Peyer's patch (tissue), 4 donors: ENCODE results near the gene HOXA6. TPM values are rescaled to one million over a fixed set of nuclear protein-coding genes. Genes with fewer than 3 reads are reported as not detected.

Experiments used
- DNase-seq, 3 donors: peaks; one replicate each; pipeline ENCODE4 v3.0.0-alpha.2; 2017 to 2019
- H3K27ac ChIP-seq, 4 donors: fragments of 200-600 bp; sonication (generic); one replicate each; pipeline ENCODE4 v1.5.1; 2016 to 2019
- H3K27me3 ChIP-seq, 2 donors: fragments of 200-600 bp; sonication (generic); one replicate each; pipeline ENCODE4 v1.5.1; 2019
- H3K36me3 ChIP-seq, 3 donors: fragments of 200-600 bp; sonication (generic); one replicate each; pipeline ENCODE4 v1.5.1; 2016 to 2019
- H3K4me1 ChIP-seq, 4 donors: fragments of 200-600 bp; sonication (generic); one replicate each; pipeline ENCODE4 v1.5.1; 2016 to 2019
- H3K4me3 ChIP-seq, 4 donors: fragments of 200-600 bp; sonication (generic); 1 replicate in 3 of 4; 2 replicates in 1 of 4; pipeline ENCODE4 v1.5.1; 2016 to 2019; ENCODE audit warnings: mild to moderate bottlenecking in 1 of 4
- H3K9me3 ChIP-seq, 4 donors: fragments of 200-600 bp; sonication (generic); one replicate each; pipeline ENCODE4 v1.5.1; 2016 to 2019; ENCODE audit warnings: mild to moderate bottlenecking in 1 of 4
- CTCF ChIP-seq, 6 experiments: fragments of 450-650 bp in 4 of 6; fragments of 200-600 bp in 2 of 6; sonication (generic) in 1 of 6; IDR thresholded peaks; one replicate each; pipeline ENCODE4 v1.5.1; 2017 to 2019; ENCODE audit warnings: antibody characterized with exemption in 6 of 6, mild to moderate bottlenecking in 3 of 6, moderate library complexity in 1 of 6
- POLR2A ChIP-seq, 2 donors: fragments of 450-650 bp; IDR thresholded peaks; one replicate each; pipeline ENCODE4 v1.5.1; 2017; ENCODE audit warnings: antibody characterized with exemption in 2 of 2, mild to moderate bottlenecking in 2 of 2, moderate library complexity in 2 of 2
- total RNA-seq, 4 donors: library from RNA; depleted of rRNA; stranded (reverse); fragments of >200 nt; gene quantifications; one replicate each; pipeline ENCODE4 v1.1.0, GENCODE V29; 2016

HOXA6 gene
- total RNA-seq, 4 donors from 2014 or later = 18.7 to 45.0 (median 30.7) TPM

GRCh38 chr7:27114881-27115220, 32.7 kb downstream of the HOXA6 start:
- no peak for DNase-seq
- TF ChIP-seq CTCF (IDR thresholded peaks at IDR 0.05) = no peak
- TF ChIP-seq POLR2A (IDR thresholded peaks at IDR 0.05) = no peak
- Histone ChIP-seq H3K27me3 (no peaks in the 10 kb centered on the region), H3K36me3 (no peaks in the 10 kb centered on the region), H3K27ac (peak overlapping the region; percentile 51 to 93 (median 85)), H3K4me1 (peaks cover 0 to 73% (median 0%) of the 10 kb centered on the region in 4 donors), H3K9me3 (no peaks in the 10 kb centered on the region), H3K4me3 (peak overlapping the region in 3 of 4 donors; percentile 19 to 60 (median 54))

- H3K9me3 ChIP-seq = no peaks in the 10 kb centered on the region
- DNase-seq = peak in 1 of 3 donors; percentile 69
- H3K36me3 ChIP-seq = no peaks in the 10 kb centered on the region
- peaks cover 0 to 73% (median 0%) of the 10 kb centered on the region in 4 donors for H3K4me1 ChIP-seq
- peak overlapping the region; percentile 73 to 95 (median 84) for H3K27ac ChIP-seq
- H3K4me3 ChIP-seq = peak overlapping the region; percentile 29 to 70 (median 46)
- no peak for TF ChIP-seq POLR2A (IDR thresholded peaks at IDR 0.05)
- no peak for TF ChIP-seq CTCF (IDR thresholded peaks at IDR 0.05)
- no peaks in the 10 kb centered on the region for H3K27me3 ChIP-seq
Measured at GRCh38 chr7:27113991-27114769, 33.4 kb downstream of the HOXA6 start.

DNA sequence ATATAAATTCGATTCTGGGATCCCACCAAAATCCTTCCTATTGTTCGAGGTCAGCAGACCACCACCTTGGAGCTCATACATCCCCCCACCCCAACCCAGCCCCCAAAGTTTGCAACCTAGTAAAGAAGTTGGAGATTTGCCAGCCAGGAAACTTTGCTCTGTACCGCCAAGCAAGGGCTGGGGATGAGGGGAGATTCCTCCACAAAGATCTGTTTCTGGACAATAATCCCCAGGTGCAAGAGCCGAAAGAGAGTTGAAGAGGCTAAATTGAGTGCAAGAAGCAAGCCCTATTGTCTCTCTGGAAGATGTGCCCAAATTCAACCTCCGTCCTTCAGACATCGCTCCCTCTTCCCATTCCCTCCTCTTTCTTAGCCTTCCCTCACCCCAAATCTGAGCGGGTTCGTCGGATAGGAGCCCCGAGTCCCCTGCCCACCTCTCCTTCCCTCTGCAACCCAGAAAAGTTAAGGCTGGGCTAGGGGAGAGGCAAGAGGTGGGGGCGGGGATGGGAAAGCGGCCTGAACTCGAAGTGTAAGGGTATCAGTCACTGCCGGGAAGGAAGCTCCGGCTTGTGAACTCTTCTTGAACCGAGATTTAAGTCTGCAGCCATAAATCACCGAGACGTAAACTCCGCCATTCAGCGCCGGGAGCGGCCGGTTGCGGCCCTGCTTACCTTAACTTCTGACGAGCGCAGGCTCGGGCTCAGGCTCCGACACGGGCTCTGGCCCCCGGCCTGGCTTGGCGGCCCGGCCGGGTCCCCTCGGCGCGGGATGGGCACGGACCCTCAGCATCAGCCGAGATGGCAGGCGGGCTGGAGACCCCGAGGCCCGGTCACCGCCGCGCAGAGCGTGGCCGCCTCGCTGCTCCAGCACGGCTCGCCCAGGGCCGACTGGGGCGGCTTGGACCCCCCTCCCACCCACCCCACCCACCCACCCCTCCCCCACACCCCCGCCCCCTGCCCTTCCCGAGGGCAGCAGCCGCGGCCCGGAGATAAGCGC, 34.3 kb downstream of the HOXA6 start:
- Histone ChIP-seq H3K27me3 (no peaks in the 10 kb centered on the region), H3K27ac (peak overlapping the region; percentile 73 to 95 (median 84)), H3K4me1 (peaks cover 0 to 70% (median 0%) of the 10 kb centered on the region in 4 donors), H3K9me3 (no peaks in the 10 kb centered on the region), H3K36me3 (no peaks in the 10 kb centered on the region), H3K4me3 (peak overlapping the region; percentile 29 to 70 (median 46))
- TF ChIP-seq CTCF (IDR thresholded peaks at IDR 0.05) = no peak
- peak in 1 of 2 donors; percentile 40 for TF ChIP-seq POLR2A (IDR thresholded peaks at IDR 0.05)
- DNase-seq = peak in 2 of 3 donors; percentile 78 to 82

DNA sequence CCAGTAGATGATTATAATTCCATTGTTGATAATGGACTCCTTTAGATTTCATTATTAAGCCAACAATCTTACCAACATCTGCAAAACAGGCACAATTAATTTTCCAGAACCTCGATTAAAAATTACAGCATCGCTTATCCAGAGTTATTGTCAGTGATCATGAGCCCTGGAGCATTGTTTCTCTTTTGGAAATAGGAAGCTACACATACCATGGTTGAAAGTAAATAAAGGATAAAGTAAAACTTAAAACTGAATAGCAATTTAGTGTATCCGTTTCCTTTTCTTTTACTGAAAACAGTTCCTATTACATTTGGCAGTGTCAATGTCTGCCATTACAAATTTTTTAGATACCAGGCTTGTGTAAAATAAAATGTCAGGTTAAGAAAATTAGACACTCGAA, 35.2 kb downstream of the HOXA6 start:
- Histone ChIP-seq H3K9me3 (no peaks in the 10 kb centered on the region), H3K4me3 (peak overlapping the region in 1 of 4 donors; percentile 64), H3K27ac (peak overlapping the region in 3 of 4 donors; percentile 73 to 93 (median 75)), H3K27me3 (no peaks in the 10 kb centered on the region), H3K36me3 (no peaks in the 10 kb centered on the region), H3K4me1 (peaks cover 0 to 61% (median 0%) of the 10 kb centered on the region in 4 donors)
- DNase-seq = no peak
- no peak for TF ChIP-seq CTCF (IDR thresholded peaks at IDR 0.05)
- no peak for TF ChIP-seq POLR2A (IDR thresholded peaks at IDR 0.05)

DNA sequence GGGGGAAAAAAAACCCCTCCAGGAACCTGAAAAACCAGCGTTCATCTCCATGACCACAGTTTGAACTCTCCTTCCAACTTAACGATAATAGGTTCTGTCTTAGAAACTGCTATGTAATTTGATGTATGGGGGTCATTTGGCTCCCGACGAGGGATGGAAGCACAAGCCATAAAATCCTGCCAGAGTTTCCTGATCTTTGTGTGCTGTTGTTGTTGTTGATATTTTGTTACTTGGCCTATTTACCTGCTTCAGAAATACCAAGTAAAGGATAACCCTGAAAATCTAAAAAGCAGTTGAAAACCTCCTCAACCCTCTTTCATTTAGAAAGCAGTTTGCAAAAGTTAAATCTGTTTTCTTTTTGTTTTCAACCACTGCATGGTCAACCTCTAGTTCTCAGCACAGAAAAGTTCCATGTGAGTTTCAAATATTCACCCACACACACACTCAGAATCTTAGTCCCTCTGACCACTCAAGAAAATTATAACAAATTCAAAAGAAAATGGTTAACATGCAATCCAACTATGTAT, 35.8 kb downstream of the HOXA6 start:
- Histone ChIP-seq H3K4me1 (peaks cover 0 to 57% (median 0%) of the 10 kb centered on the region in 4 donors), H3K27me3 (no peaks in the 10 kb centered on the region), H3K9me3 (no peaks in the 10 kb centered on the region), H3K27ac (peak overlapping the region; percentile 46 to 93 (median 74)), H3K4me3 (no peak overlapping the region), H3K36me3 (no peaks in the 10 kb centered on the region)
- no peak for TF ChIP-seq POLR2A (IDR thresholded peaks at IDR 0.05)
- TF ChIP-seq CTCF (IDR thresholded peaks at IDR 0.05) = no peak
- DNase-seq = no peak
